ENCODE results near the gene HNF1A. TPM values are rescaled to one million over a fixed set of nuclear protein-coding genes. Genes with fewer than 3 reads are reported as not detected.
A peak's percentile ranks its signal among the peaks of the same experiment; 100 is the strongest.

The HNF1A gene
- total and polyA plus RNA-seq, 2 of the 13 experiments (the other 11 are each of a cell fraction or from before 2014, with no cell fraction given): 13.4 to 34.7 TPM

- TF ChIP-seq THAP8 (CRISPR knock-in tag; IDR thresholded peaks at IDR 0.05; ENCODE audit: borderline replicate concordance) (no peak), REXO4 (CRISPR knock-in tag; IDR thresholded peaks at IDR 0.05; ENCODE audit: borderline replicate concordance) (no peak), ZNF790 (CRISPR knock-in tag; IDR thresholded peaks at IDR 0.05; ENCODE audit: borderline replicate concordance) (no peak), ATM (IDR thresholded peaks at IDR 0.05; ENCODE audit: borderline replicate concordance) (no peak), IKZF5 (CRISPR knock-in tag; IDR thresholded peaks at IDR 0.05) (peak; percentile 51; the same call in 1 of the 2 replicates), ZNF574 (CRISPR knock-in tag; IDR thresholded peaks at IDR 0.05) (peak; percentile 72), TBX2 (CRISPR knock-in tag; IDR thresholded peaks at IDR 0.05; ENCODE audit: borderline replicate concordance) (peak; percentile 84), SOX6 (IDR thresholded peaks at IDR 0.05) (no peak), SOX6 (CRISPR knock-in tag; IDR thresholded peaks at IDR 0.05) (peak; percentile 87), MAFK (conservative IDR thresholded peaks at IDR 0.05 in 1 of 2, IDR thresholded peaks at IDR 0.05 in 1 of 2; ENCODE audit: low read length in 2 of 2) (no peak), ZSCAN21 (CRISPR knock-in tag; IDR thresholded peaks at IDR 0.05; ENCODE audit: borderline replicate concordance) (no peak), SAP130 (CRISPR knock-in tag; IDR thresholded peaks at IDR 0.05; ENCODE audit: low read depth) (peak; percentile 72), XBP1 (CRISPR knock-in tag; IDR thresholded peaks at IDR 0.05) (no peak), HNRNPLL (IDR thresholded peaks at IDR 0.05; ENCODE audit: low read depth, low read length, poor library complexity, severe bottlenecking) (no peak), ZNF496 (CRISPR knock-in tag; IDR thresholded peaks at IDR 0.05; ENCODE audit: insufficient replicate concordance) (no peak), ZNF367 (CRISPR knock-in tag; IDR thresholded peaks at IDR 0.05; ENCODE audit: borderline replicate concordance) (no peak), ZNF121 (CRISPR knock-in tag; IDR thresholded peaks at IDR 0.05) (peak; percentile 4; the same call in 1 of the 2 replicates)
- TF ChIP-seq, protein P1, sequence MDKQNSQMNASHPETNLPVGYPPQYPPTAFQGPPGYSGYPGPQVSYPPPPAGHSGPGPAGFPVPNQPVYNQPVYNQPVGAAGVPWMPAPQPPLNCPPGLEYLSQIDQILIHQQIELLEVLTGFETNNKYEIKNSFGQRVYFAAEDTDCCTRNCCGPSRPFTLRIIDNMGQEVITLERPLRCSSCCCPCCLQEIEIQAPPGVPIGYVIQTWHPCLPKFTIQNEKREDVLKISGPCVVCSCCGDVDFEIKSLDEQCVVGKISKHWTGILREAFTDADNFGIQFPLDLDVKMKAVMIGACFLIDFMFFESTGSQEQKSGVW (CRISPR knock-in tag; IDR thresholded peaks at IDR 0.05; ENCODE audit: borderline replicate concordance): no peak
- TF ChIP-seq, protein P2, sequence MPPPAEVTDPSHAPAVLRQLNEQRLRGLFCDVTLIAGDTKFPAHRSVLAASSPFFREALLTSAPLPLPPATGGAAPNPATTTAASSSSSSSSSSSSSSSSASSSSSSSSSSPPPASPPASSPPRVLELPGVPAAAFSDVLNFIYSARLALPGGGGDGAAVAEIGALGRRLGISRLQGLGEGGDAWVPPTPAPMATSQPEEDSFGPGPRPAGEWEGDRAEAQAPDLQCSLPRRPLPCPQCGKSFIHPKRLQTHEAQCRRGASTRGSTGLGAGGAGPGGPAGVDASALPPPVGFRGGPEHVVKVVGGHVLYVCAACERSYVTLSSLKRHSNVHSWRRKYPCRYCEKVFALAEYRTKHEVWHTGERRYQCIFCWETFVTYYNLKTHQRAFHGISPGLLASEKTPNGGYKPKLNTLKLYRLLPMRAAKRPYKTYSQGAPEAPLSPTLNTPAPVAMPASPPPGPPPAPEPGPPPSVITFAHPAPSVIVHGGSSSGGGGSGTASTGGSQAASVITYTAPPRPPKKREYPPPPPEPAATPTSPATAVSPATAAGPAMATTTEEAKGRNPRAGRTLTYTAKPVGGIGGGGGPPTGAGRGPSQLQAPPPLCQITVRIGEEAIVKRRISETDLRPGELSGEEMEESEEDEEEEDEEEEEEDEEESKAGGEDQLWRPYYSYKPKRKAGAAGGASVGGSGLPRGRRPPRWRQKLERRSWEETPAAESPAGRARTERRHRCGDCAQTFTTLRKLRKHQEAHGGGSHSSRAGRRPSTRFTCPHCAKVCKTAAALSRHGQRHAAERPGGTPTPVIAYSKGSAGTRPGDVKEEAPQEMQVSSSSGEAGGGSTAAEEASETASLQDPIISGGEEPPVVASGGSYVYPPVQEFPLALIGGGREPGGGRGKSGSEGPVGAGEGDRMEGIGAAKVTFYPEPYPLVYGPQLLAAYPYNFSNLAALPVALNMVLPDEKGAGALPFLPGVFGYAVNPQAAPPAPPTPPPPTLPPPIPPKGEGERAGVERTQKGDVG (CRISPR knock-in tag; IDR thresholded peaks at IDR 0.05; ENCODE audit: borderline replicate concordance): no peak
Observed at GRCh38 chr12:121025442-121026226, 47.3 kb downstream of the HNF1A start (continued).

Measured in HepG2 (cell line).